Ovary (tissue), 9 donors: ENCODE measurements around the gene PPP1R1C. TPM values are rescaled to one million over a fixed set of nuclear protein-coding genes. Genes with fewer than 3 reads are reported as not detected.

ENCODE experiments used
- DNase-seq, 5 donors: peaks; one replicate each; pipeline ENCODE4 v3.0.0-alpha.2; 2019 to 2020
- H3K27ac ChIP-seq, 2 donors: fragments of 200-600 bp; one replicate each; pipeline versions ENCODE4 v1.5.1 to v1.8.0; 2019 to 2022
- H3K27me3 ChIP-seq: fragments of 200-600 bp; one replicate; pipeline ENCODE4 v1.8.0; 2022
- H3K36me3 ChIP-seq: fragments of 200-600 bp; sonication (generic); one replicate; pipeline ENCODE4 v1.5.1; 2019
- H3K4me1 ChIP-seq: one replicate; pipeline ENCODE4 v1.8.1; 2013; ENCODE audit warnings: mild to moderate bottlenecking, moderate library complexity; ENCODE audit not compliant: insufficient read depth
- H3K4me3 ChIP-seq: fragments of 200-600 bp; sonication (generic); one replicate; pipeline ENCODE4 v1.5.1; 2017
- H3K9me3 ChIP-seq, 2 donors: fragments of 200-600 bp in 1 of 2; sonication (generic) in 1 of 2; one replicate each; pipeline versions ENCODE4 v1.5.1 to v1.8.1; 2013 to 2019; ENCODE audit warnings: mild to moderate bottlenecking in 1 of 2, moderate library complexity in 1 of 2
- CTCF ChIP-seq, 3 donors: fragments of 450-650 bp in 2 of 3; fragments of 200-600 bp in 1 of 3; IDR thresholded peaks; one replicate each; pipeline versions ENCODE4 v1.5.1 to v1.8.0; 2016 to 2022; ENCODE audit warnings: antibody characterized with exemption in 3 of 3, mild to moderate bottlenecking in 1 of 3
- EP300 ChIP-seq: sonication (generic); formaldehyde crosslinking; IDR thresholded peaks from one replicate; pipeline ENCODE4 v1.6.1; 2017; ENCODE audit warnings: antibody characterized with exemption
- POLR2A ChIP-seq: fragments of 450-650 bp; IDR thresholded peaks from one replicate; pipeline ENCODE4 v1.6.1; 2017; ENCODE audit warnings: antibody characterized with exemption, mild to moderate bottlenecking, moderate library complexity
- WGBS, 3 donors: extraction: QIAGEN DNeasy Blood & Tissue Kit in 1 of 3; methylation state at CpG; one replicate each; pipeline versions ENCODE4 v1.1.5 to v1.1.7; 2013 to 2017; 5-methylcytosine and 5-hydroxymethylcytosine counted together
- intact Hi-C, 4 donors: fragments of 100-400 bp; cut with DNase I; formaldehyde crosslinking; loops; one replicate each; pipeline versions ENCODE4 v1.11.0 to v1.15.1; 2022 to 2023
- polyA plus RNA-seq, 2 donors: library from polyadenylated mRNA; stranded (reverse); fragments of 200-250 nt in 1 of 2; fragments of 350-450 nt in 1 of 2; fragmentation: Illumina TruSeq in 1 of 2; extraction: RNeasy Lipid Tissue Mini Kit (QIAGEN cat#74804) in 1 of 2; gene quantifications; one replicate each; pipeline ENCODE4 v1.2.3, GENCODE V29; 2013 to 2014
- total RNA-seq, 7 donors: library from RNA; depleted of rRNA in 2 of 7; stranded (reverse); fragments of >200 nt in 2 of 7; fragmentation: NEBNext Ultra II Directional in 3 of 7; extraction: Animal tissue kit (Norgen Biotek cat#: 25700) in 3 of 7; gene quantifications; one replicate each; pipeline versions ENCODE4 v1.1.0 to v1.2.4, GENCODE V29; 2016 to 2023
- donor health status: DM: no; HTN: no; CAD: no; lungs with moderate emphysema.
- donor health status: DM: no; HTN: no; CAD: no.
- donor health status: Bipolar disorder and iron deficiency.
- donor health status: DM: yes; HTN: yes; CAD: no.
- donor health status: DM: no; HTN: no; CAD: no.
- donor health status: DM: yes; HTN: yes; CAD: no.

Gene PPP1R1C
- total and polyA plus RNA-seq, 9 donors, result 0.10 to 1.1 (median 0.76) TPM; not detected in 5

- intact Hi-C loops, result no loop called here
- Histone ChIP-seq H3K36me3 (no peaks in the 10 kb centered on the region), H3K4me3 (no peak overlapping the region), H3K27ac (no peak overlapping the region), H3K9me3 (no peaks in the 10 kb centered on the region), H3K4me1 (no peaks in the 10 kb centered on the region), H3K27me3 (no peaks in the 10 kb centered on the region)
- no peak for TF ChIP-seq POLR2A
- no peak for TF ChIP-seq CTCF (IDR thresholded peaks at IDR 0.05)
- TF ChIP-seq EP300, result no peak
- 55 to 60% (median 56%) methylated on average over 5 of the region's 5 CpGs for WGBS, 3 donors
- no peak for DNase-seq
Measured at GRCh38 chr2:181973171-181973783, 12.4 kb upstream of the PPP1R1C start.

- Histone ChIP-seq H3K4me3 (no peak overlapping the region), H3K27me3 (no peaks in the 10 kb centered on the region), H3K27ac (no peak overlapping the region), H3K36me3 (no peaks in the 10 kb centered on the region), H3K9me3 (no peaks in the 10 kb centered on the region), H3K4me1 (no peaks in the 10 kb centered on the region)
- no peak for DNase-seq
- 87 to 93% (median 90%) methylated on average over 5 of the region's 5 CpGs for WGBS, 3 donors
- intact Hi-C loops, result no loop called here
- TF ChIP-seq EP300, result no peak
- no peak for TF ChIP-seq CTCF (IDR thresholded peaks at IDR 0.05)
- TF ChIP-seq POLR2A, result no peak
Measured at GRCh38 chr2:181977661-181978350, 7.8 kb upstream of the PPP1R1C start.

- Histone ChIP-seq H3K36me3 (no peaks in the 10 kb centered on the region), H3K4me3 (no peak overlapping the region), H3K27me3 (no peaks in the 10 kb centered on the region), H3K9me3 (no peaks in the 10 kb centered on the region), H3K4me1 (no peaks in the 10 kb centered on the region), H3K27ac (no peak overlapping the region)
- intact Hi-C loops, result no loop called here
- TF ChIP-seq CTCF (IDR thresholded peaks at IDR 0.05), result no peak
- no peak for TF ChIP-seq POLR2A
- no peak for DNase-seq
- 83 to 88% (median 84%) methylated on average over 2 of the region's 2 CpGs for WGBS, 3 donors
Measured at GRCh38 chr2:181978351-181979150, 7.1 kb upstream of the PPP1R1C start.

GRCh38 chr2:181984060-181984459 is 1.6 kb upstream of the PPP1R1C start:
- Histone ChIP-seq H3K9me3 (no peaks in the 10 kb centered on the region), H3K4me3 (no peak overlapping the region), H3K27me3 (no peaks in the 10 kb centered on the region), H3K36me3 (no peaks in the 10 kb centered on the region), H3K27ac (no peak overlapping the region), H3K4me1 (no peaks in the 10 kb centered on the region)
- no peak for TF ChIP-seq CTCF (IDR thresholded peaks at IDR 0.05)
- TF ChIP-seq EP300, result no peak
- TF ChIP-seq POLR2A, result no peak
- DNase-seq, result no peak
- WGBS, 3 donors, result 49 to 58% (median 54%) methylated on average over 1 of the region's 1 CpG
- intact Hi-C loops, result no loop called here
